GM12891 (cell line): Measurements from ENCODE around the gene RXFP4.

ENCODE experiments used
- PAX5 ChIP-seq: IDR thresholded peaks from 2 replicates; pipeline ENCODE4 v1.6.1; 2011; ENCODE audit warnings: low read length, moderate library complexity, mild to moderate bottlenecking; ENCODE audit not compliant: insufficient read depth, severe bottlenecking
- POLR2A ChIP-seq: IDR thresholded peaks from 2 replicates; pipeline ENCODE4 v1.6.1; 2011; ENCODE audit warnings: low read depth, low read length, control low read depth
- POLR2AphosphoS5 ChIP-seq: IDR thresholded peaks from 2 replicates; pipeline ENCODE4 v1.6.1; 2011; ENCODE audit warnings: low read depth, low read length, control low read depth
- POU2F2 ChIP-seq: IDR thresholded peaks from 2 replicates; pipeline ENCODE4 v1.6.1; 2011; ENCODE audit warnings: low read depth, mild to moderate bottlenecking, control low read depth, low read length, moderate library complexity
- SPI1 ChIP-seq: IDR thresholded peaks from 2 replicates; pipeline ENCODE4 v1.6.1; 2011; ENCODE audit warnings: low read depth, low read length, control low read depth
- TAF1 ChIP-seq: IDR thresholded peaks from 2 replicates; pipeline ENCODE4 v1.6.1; 2011; ENCODE audit warnings: low read depth, low read length, control low read depth

GRCh38 chr1:155942578-155943141 lies 1.2 kb downstream of the RXFP4 start:
- TF ChIP-seq TAF1 = no peak
- no peak for TF ChIP-seq POLR2A
- TF ChIP-seq POLR2AphosphoS5 = no peak
- TF ChIP-seq SPI1 = no peak
- no peak for TF ChIP-seq POU2F2
- TF ChIP-seq PAX5 = no peak
